Measurements from ENCODE around the gene TAS2R38.

TAS2R38 gene

GRCh38 chr7:142006577-142006976 lies 33.0 kb upstream of the TAS2R38 start:
- H3K4me3 ChIP-seq (replicated peaks; ENCODE audit: insufficient read depth, low read length): no peak overlapping the region
- TF ChIP-seq SPI1 (IDR thresholded peaks at IDR 0.05; ENCODE audit: borderline replicate concordance, low read depth) (no peak), CTCF (IDR thresholded peaks at IDR 0.05; ENCODE audit: insufficient read depth, low read length) (no peak), GABPA (IDR thresholded peaks at IDR 0.05; ENCODE audit: low read depth) (no peak)
- H3K27ac ChIP-seq (replicated peaks): no peak overlapping the region
- no peak for DNase-seq (ENCODE audit: low read depth in 1 of 2, low spot score in 1 of 2)
- no peaks in the 10 kb centered on the region for H3K27me3 ChIP-seq (ENCODE audit: insufficient read depth, poor library complexity, severe bottlenecking)

GRCh38 chr7:142002179-142002578 lies 28.6 kb upstream of the TAS2R38 start:
- DNase-seq (ENCODE audit: low read depth in 1 of 2, low spot score in 1 of 2): no peak
- no peak overlapping the region for H3K4me3 ChIP-seq (replicated peaks; ENCODE audit: insufficient read depth, low read length)
- H3K27ac ChIP-seq (replicated peaks): no peak overlapping the region
- no peaks in the 10 kb centered on the region for H3K27me3 ChIP-seq (ENCODE audit: insufficient read depth, poor library complexity, severe bottlenecking)
- TF ChIP-seq REST (IDR thresholded peaks at IDR 0.05; ENCODE audit: insufficient replicate concordance, low read depth): no peak
- no peak for TF ChIP-seq SPI1 (IDR thresholded peaks at IDR 0.05; ENCODE audit: borderline replicate concordance, low read depth)
- no peak for TF ChIP-seq CTCF (IDR thresholded peaks at IDR 0.05; ENCODE audit: insufficient read depth, low read length)
- no peak for TF ChIP-seq GABPA (IDR thresholded peaks at IDR 0.05; ENCODE audit: low read depth)
- TF ChIP-seq POLR2AphosphoS5 (IDR thresholded peaks at IDR 0.05; ENCODE audit: low read depth): no peak

DNA sequence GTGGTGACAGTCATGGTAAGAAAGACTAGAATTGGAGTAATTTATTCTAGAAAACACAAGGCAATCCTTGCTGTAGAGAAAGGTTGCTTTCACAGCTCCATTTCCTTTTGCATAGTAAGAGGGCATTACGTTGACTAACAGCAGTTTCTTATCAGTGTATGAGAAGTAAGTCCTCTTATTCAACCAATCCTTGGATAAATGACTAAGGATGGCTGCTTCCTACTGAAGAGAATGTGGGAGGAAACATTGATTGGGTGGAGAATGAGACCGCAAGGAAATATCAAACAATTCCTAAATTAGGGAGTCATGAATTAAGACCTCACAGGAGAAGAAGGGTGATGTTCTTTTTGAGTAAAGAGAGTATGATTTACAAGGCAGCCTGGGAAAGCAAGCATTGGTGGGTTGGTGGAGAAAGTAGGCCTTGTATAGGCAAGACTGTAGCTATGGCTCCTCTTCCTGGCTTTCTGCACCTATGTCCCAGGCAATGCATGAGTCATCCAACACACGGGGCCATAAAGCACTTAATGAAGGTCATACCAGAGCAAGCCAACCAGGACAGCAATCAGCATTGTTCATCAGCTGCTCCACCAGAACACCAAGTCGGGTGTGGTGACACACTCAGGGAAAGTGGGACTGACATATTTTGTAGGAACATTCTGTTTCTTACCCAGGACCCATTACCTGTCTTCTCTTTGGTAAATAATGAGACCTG lies 27.7 kb upstream of the TAS2R38 start:
- no peak for DNase-seq (ENCODE audit: low read depth in 1 of 2, low spot score in 1 of 2)
- no peak for TF ChIP-seq SPI1 (IDR thresholded peaks at IDR 0.05; ENCODE audit: borderline replicate concordance, low read depth)
- TF ChIP-seq GABPA (IDR thresholded peaks at IDR 0.05; ENCODE audit: low read depth): no peak
- TF ChIP-seq POLR2AphosphoS5 (IDR thresholded peaks at IDR 0.05; ENCODE audit: low read depth): no peak
- no peak for TF ChIP-seq REST (IDR thresholded peaks at IDR 0.05; ENCODE audit: insufficient replicate concordance, low read depth)
- no peak for TF ChIP-seq CTCF (IDR thresholded peaks at IDR 0.05; ENCODE audit: insufficient read depth, low read length)

DNA sequence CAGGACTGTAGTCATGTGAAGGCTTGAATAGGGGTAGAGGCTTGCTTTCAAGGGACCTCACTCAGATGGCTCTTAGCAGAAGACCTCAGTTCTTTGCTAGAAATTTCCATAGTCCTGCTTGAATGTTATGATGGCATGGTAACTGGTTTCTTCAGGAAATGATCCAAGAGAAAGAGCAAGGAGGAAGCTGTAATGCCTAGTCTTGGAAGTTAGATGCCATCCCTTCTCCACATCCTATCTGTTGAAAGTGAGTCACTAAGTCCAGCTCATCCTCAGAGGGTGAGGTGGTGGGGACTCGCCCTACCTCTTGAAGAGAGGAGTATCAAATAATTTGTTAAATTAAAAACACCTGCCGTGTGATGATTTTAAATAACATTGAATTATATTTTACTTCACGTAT lies 26.7 kb upstream of the TAS2R38 start:
- DNase-seq (ENCODE audit: low read depth in 1 of 2, low spot score in 1 of 2): no peak
- TF ChIP-seq POLR2AphosphoS5 (IDR thresholded peaks at IDR 0.05; ENCODE audit: low read depth): no peak
- H3K4me3 ChIP-seq (replicated peaks; ENCODE audit: insufficient read depth, low read length): no peak overlapping the region
- no peaks in the 10 kb centered on the region for H3K27me3 ChIP-seq (ENCODE audit: insufficient read depth, poor library complexity, severe bottlenecking)
- H3K27ac ChIP-seq (replicated peaks): no peak overlapping the region

More for the DNA sequence above, 27.7 kb upstream of the TAS2R38 start:
- Histone ChIP-seq H3K27me3 (ENCODE audit: insufficient read depth, poor library complexity, severe bottlenecking) (no peaks in the 10 kb centered on the region), H3K27ac (replicated peaks) (no peak overlapping the region), H3K4me3 (replicated peaks; ENCODE audit: insufficient read depth, low read length) (no peak overlapping the region)
